ENCODE data around the gene TGFBR1. TPM values are rescaled to one million over a fixed set of nuclear protein-coding genes. Genes with fewer than 3 reads are reported as not detected.

The TGFBR1 gene
- polyA plus RNA-seq, 1 experiment, result 73.5 TPM

GRCh38 chr9:99150451-99151171, 45.7 kb downstream of the TGFBR1 start:
- H3K27me3 ChIP-seq (ENCODE audit: control insufficient read depth, insufficient read depth, low read length), result no peaks in the 10 kb centered on the region
- POLR2A ChIA-PET, result no interaction called here
- TF ChIP-seq CTCF (IDR thresholded peaks at IDR 0.05; ENCODE audit: insufficient read depth, low read depth, low read length), result no peak
- peaks cover 12% of the 10 kb centered on the region for H3K36me3 ChIP-seq (ENCODE audit: control insufficient read depth, insufficient read depth, low read length)
- DNase-seq (ENCODE audit: low read depth), result no peak
- H3K4me3 ChIP-seq (ENCODE audit: low read depth, low read length), result no peak overlapping the region
- CTCF ChIA-PET, result interaction anchor here (1.3 kb wide), 1 partner anchor 150 kb away, joined by 3 read pairs; no protein-coding TSS in a partner anchor

GRCh38 chr9:99154356-99154755, 49.4 kb downstream of the TGFBR1 start:
- no peak for TF ChIP-seq CTCF (IDR thresholded peaks at IDR 0.05; ENCODE audit: insufficient read depth, low read depth, low read length)
- POLR2A ChIA-PET, result no interaction called here
- Histone ChIP-seq H3K27me3 (ENCODE audit: control insufficient read depth, insufficient read depth, low read length) (no peaks in the 10 kb centered on the region), H3K4me3 (ENCODE audit: low read depth, low read length) (no peak overlapping the region), H3K36me3 (ENCODE audit: control insufficient read depth, insufficient read depth, low read length) (peaks cover 6% of the 10 kb centered on the region)
- DNase-seq (ENCODE audit: low read depth), result no peak
- CTCF ChIA-PET, result interaction anchor here (0.9 kb wide), 1 partner anchor 156 kb away, joined by 4 read pairs; no protein-coding TSS in a partner anchor

GRCh38 chr9:99155736-99156135, 50.8 kb downstream of the TGFBR1 start:
- Histone ChIP-seq H3K27me3 (ENCODE audit: control insufficient read depth, insufficient read depth, low read length) (no peaks in the 10 kb centered on the region), H3K36me3 (ENCODE audit: control insufficient read depth, insufficient read depth, low read length) (peaks cover 4% of the 10 kb centered on the region; the same call in 1 of the 2 replicates), H3K4me3 (ENCODE audit: low read depth, low read length) (no peak overlapping the region)
- DNase-seq (ENCODE audit: low read depth), result no peak
- ChIA-PET CTCF (interaction anchor here (0.7 kb wide), 1 partner anchor 1282 kb away, joined by 5 read pairs; no protein-coding TSS in a partner anchor), POLR2A (no interaction called here)
- no peak for TF ChIP-seq CTCF (IDR thresholded peaks at IDR 0.05; ENCODE audit: insufficient read depth, low read depth, low read length)

GRCh38 chr9:99158629-99159028, 53.7 kb downstream of the TGFBR1 start:
- no peak for TF ChIP-seq CTCF (IDR thresholded peaks at IDR 0.05; ENCODE audit: insufficient read depth, low read depth, low read length)
- DNase-seq (ENCODE audit: low read depth), result no peak
- H3K27me3 ChIP-seq (ENCODE audit: control insufficient read depth, insufficient read depth, low read length), result no peaks in the 10 kb centered on the region
- POLR2A ChIA-PET, result no interaction called here
- CTCF ChIA-PET, result no interaction called here
- no peak overlapping the region for H3K4me3 ChIP-seq (ENCODE audit: low read depth, low read length)
- H3K36me3 ChIP-seq (ENCODE audit: control insufficient read depth, insufficient read depth, low read length), result no peaks in the 10 kb centered on the region

- ChIA-PET POLR2A (no interaction called here), CTCF (interaction anchor here (1.3 to 1.6 kb wide), 2 partner anchors 24 to 1163 kb away, joined by 5 read pairs; no protein-coding TSS in a partner anchor)
- H3K36me3 ChIP-seq (ENCODE audit: control insufficient read depth, insufficient read depth, low read length), result no peaks in the 10 kb centered on the region
- no peak overlapping the region for H3K4me3 ChIP-seq (ENCODE audit: low read depth, low read length)
- DNase-seq (ENCODE audit: low read depth), result no peak
- H3K27me3 ChIP-seq (ENCODE audit: control insufficient read depth, insufficient read depth, low read length), result no peaks in the 10 kb centered on the region
- TF ChIP-seq CTCF (IDR thresholded peaks at IDR 0.05; ENCODE audit: insufficient read depth, low read depth, low read length), result no peak
These were observed 55.3 kb downstream of the TGFBR1 start for GRCh38 chr9:99160173-99160572.

Data from BJ (cell line).